ENCODE data around the gene SEC22A. TPM values are rescaled to one million over a fixed set of nuclear protein-coding genes. Genes with fewer than 3 reads are reported as not detected.

Gene SEC22A
- polyA plus RNA-seq, 1 of the 3 experiments (the other 2 are of a cell fraction) = 13.0 TPM

DNA sequence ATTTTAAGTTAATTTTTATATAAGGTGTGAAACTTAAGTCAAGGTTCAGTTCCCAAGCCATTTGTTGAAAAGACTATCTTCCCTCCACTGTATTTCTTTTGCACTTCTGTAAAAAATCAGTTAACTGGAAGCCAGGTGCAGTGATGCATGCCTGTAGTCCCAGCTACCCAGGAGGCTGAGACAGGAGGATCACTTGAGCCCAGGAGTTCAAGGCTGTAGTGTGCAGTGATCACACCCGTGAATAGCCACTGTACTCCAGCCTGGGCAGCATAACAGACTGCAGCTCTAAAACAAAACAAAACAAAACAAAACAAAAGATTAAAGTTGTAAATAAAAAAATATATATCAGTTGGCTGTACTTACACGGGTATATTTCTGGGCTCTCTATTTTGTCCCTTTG is 33.1 kb upstream of the SEC22A start:
- peaks cover 11 to 51% of the 10 kb centered on the region in 2 experiments for H3K36me3 ChIP-seq (replicated peaks in 1 of 2; ENCODE audit: control insufficient read depth in 1 of 2, insufficient read depth in 2 of 2, low read length in 1 of 2)
- H3F3A ChIP-seq (replicated peaks; ENCODE audit: insufficient read depth) = peaks cover 6% of the 10 kb centered on the region
- H3K9ac ChIP-seq = no peak overlapping the region
- H3K27ac ChIP-seq (ENCODE audit: low read depth in 2 of 2, low read length in 1 of 2) = no peak overlapping the region
- H3K4me2 ChIP-seq = no peak overlapping the region
- H3K27me3 ChIP-seq (ENCODE audit: insufficient read depth) = no peaks in the 10 kb centered on the region
- H3K9me3 ChIP-seq = no peaks in the 10 kb centered on the region
- H4K20me1 ChIP-seq (ENCODE audit: insufficient read depth) = no peaks in the 10 kb centered on the region
- POLR2A ChIA-PET = no interaction called here
- H2AFZ ChIP-seq (ENCODE audit: low read depth) = no peak overlapping the region
- no peak for DNase-seq
- CTCF ChIA-PET = interaction anchor here (0.9 kb wide), 1 partner anchor 11 kb away, joined by 3 read pairs; no protein-coding TSS in a partner anchor
- TF ChIP-seq RCOR1 (IDR thresholded peaks at IDR 0.05; ENCODE audit: low read length) = no peak
- TF ChIP-seq TAF1 (IDR thresholded peaks at IDR 0.05; ENCODE audit: borderline replicate concordance, low read depth, low read length) = no peak
- TF ChIP-seq IRF3 (IDR thresholded peaks at IDR 0.05; ENCODE audit: low read depth, low read length) = no peak
- TF ChIP-seq TEAD4 (IDR thresholded peaks at IDR 0.05; ENCODE audit: borderline replicate concordance, insufficient read depth) = no peak
- no peak for TF ChIP-seq MEF2A (IDR thresholded peaks at IDR 0.05; ENCODE audit: borderline replicate concordance, low read depth)
- no peak for TF ChIP-seq POLR2AphosphoS5 (IDR thresholded peaks at IDR 0.05; ENCODE audit: low read depth, low read length)
- TF ChIP-seq ELF1 (IDR thresholded peaks at IDR 0.05) = no peak
- H3K4me1 ChIP-seq (ENCODE audit: control insufficient read depth in 1 of 2, insufficient read depth in 2 of 2, low read depth in 1 of 2, low read length in 1 of 2) = no peaks in the 10 kb centered on the region
- 73% methylated on average over 2 of the region's 2 CpGs for WGBS (ENCODE audit: low lambda C conversion rate)
- no peaks in the 10 kb centered on the region for H3K79me2 ChIP-seq (ENCODE audit: insufficient read depth)
- no peaks in the 10 kb centered on the region for H3K9me2 ChIP-seq
- no peak overlapping the region for H3K4me3 ChIP-seq (ENCODE audit: low read depth in 2 of 2, low read length in 1 of 2)

GRCh38 chr3:123169492-123169929 is 32.2 kb upstream of the SEC22A start:
- H3K4me2 ChIP-seq = no peak overlapping the region
- H3K9ac ChIP-seq = no peak overlapping the region
- peaks cover 7% of the 10 kb centered on the region for H3F3A ChIP-seq (replicated peaks; ENCODE audit: insufficient read depth)
- no peak overlapping the region for H3K27ac ChIP-seq (ENCODE audit: low read depth in 2 of 2, low read length in 1 of 2)
- no peaks in the 10 kb centered on the region for H3K27me3 ChIP-seq (ENCODE audit: insufficient read depth)
- ChIA-PET POLR2A (no interaction called here), CTCF (no interaction called here)
- H3K36me3 ChIP-seq (replicated peaks in 1 of 2; ENCODE audit: control insufficient read depth in 1 of 2, insufficient read depth in 2 of 2, low read length in 1 of 2) = peaks cover 5 to 42% of the 10 kb centered on the region in 2 experiments
- TF ChIP-seq IRF3 (IDR thresholded peaks at IDR 0.05; ENCODE audit: low read depth, low read length) (no peak), ELF1 (IDR thresholded peaks at IDR 0.05) (no peak), SMC3 (IDR thresholded peaks at IDR 0.05; ENCODE audit: low read depth, low read length) (no peak), FOXJ3 (CRISPR knock-in tag; IDR thresholded peaks at IDR 0.05) (no peak), FOXM1 (IDR thresholded peaks at IDR 0.05; ENCODE audit: low read depth) (no peak), TAF1 (IDR thresholded peaks at IDR 0.05; ENCODE audit: borderline replicate concordance, low read depth, low read length) (no peak), MXI1 (IDR thresholded peaks at IDR 0.05; ENCODE audit: low read depth, low read length) (no peak), PBX3 (IDR thresholded peaks at IDR 0.05) (no peak), RAD21 (IDR thresholded peaks at IDR 0.05; ENCODE audit: low read length) (no peak)
- TF ChIP-seq, protein P1, sequence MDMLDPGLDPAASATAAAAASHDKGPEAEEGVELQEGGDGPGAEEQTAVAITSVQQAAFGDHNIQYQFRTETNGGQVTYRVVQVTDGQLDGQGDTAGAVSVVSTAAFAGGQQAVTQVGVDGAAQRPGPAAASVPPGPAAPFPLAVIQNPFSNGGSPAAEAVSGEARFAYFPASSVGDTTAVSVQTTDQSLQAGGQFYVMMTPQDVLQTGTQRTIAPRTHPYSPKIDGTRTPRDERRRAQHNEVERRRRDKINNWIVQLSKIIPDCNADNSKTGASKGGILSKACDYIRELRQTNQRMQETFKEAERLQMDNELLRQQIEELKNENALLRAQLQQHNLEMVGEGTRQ (IDR thresholded peaks at IDR 0.05; ENCODE audit: borderline replicate concordance, low read depth, low read length) = no peak
- TF ChIP-seq, protein P2, sequence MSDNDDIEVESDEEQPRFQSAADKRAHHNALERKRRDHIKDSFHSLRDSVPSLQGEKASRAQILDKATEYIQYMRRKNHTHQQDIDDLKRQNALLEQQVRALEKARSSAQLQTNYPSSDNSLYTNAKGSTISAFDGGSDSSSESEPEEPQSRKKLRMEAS (IDR thresholded peaks at IDR 0.05; ENCODE audit: low read depth) = no peak
- no peaks in the 10 kb centered on the region for H3K4me1 ChIP-seq (ENCODE audit: control insufficient read depth in 1 of 2, insufficient read depth in 2 of 2, low read depth in 1 of 2, low read length in 1 of 2)
- no peak for DNase-seq
- H3K9me3 ChIP-seq = no peaks in the 10 kb centered on the region
- WGBS (ENCODE audit: low lambda C conversion rate) = 73% methylated on average over 5 of the region's 5 CpGs
- no peaks in the 10 kb centered on the region for H4K20me1 ChIP-seq (ENCODE audit: insufficient read depth)
- H3K4me3 ChIP-seq (ENCODE audit: low read depth in 2 of 2, low read length in 1 of 2) = no peak overlapping the region
- no peak overlapping the region for H2AFZ ChIP-seq (ENCODE audit: low read depth)
- H3K79me2 ChIP-seq (ENCODE audit: insufficient read depth) = no peaks in the 10 kb centered on the region
- H3K9me2 ChIP-seq = no peaks in the 10 kb centered on the region

Measured in SK-N-SH (cell line).